Measurements from ENCODE around the gene TEF.

Gene TEF

GRCh38 chr22:41381329-41382097 lies at the start of gene TEF:
TEF (plus strand) TSS chr22:41381942; CDS start chr22:41382045, 103 bp downstream.
- Mint-ChIP-seq H3K9me3 (no peaks in the 10 kb centered on the region), H3K4me3 (peak within 1 kb of the TSS; percentile 91), H3K27ac (peak within 1 kb of the TSS; percentile 98), H3K36me3 (ENCODE audit: low read depth) (peaks cover 6% of the 10 kb centered on the region), H3K27me3 (peaks cover 7% of the 10 kb centered on the region), H3K4me1 (ENCODE audit: low read depth) (peaks cover 37% of the 10 kb centered on the region)
- intact Hi-C loops (cut with micrococcal nuclease) = loop anchor here (5.0 kb wide), 1 partner anchor 94 kb away; the partner anchor contains the start of gene RANGAP1

GRCh38 chr22:41332217-41332939 lies 49.4 kb upstream of the TEF start:
- no peak overlapping the region for H3K27ac Mint-ChIP-seq
- H3K4me1 Mint-ChIP-seq (ENCODE audit: low read depth) = peaks cover 11% of the 10 kb centered on the region
- intact Hi-C loops (cut with micrococcal nuclease) = no loop called here
- no peaks in the 10 kb centered on the region for H3K9me3 Mint-ChIP-seq
- H3K36me3 Mint-ChIP-seq (ENCODE audit: low read depth) = peaks cover 83% of the 10 kb centered on the region
- no peak overlapping the region for H3K4me3 Mint-ChIP-seq
- H3K27me3 Mint-ChIP-seq = no peaks in the 10 kb centered on the region

GRCh38 chr22:41333806-41334205 lies 47.9 kb upstream of the TEF start:
- H3K27ac Mint-ChIP-seq = no peak overlapping the region
- intact Hi-C loops (cut with micrococcal nuclease) = no loop called here
- peaks cover 79% of the 10 kb centered on the region for H3K36me3 Mint-ChIP-seq (ENCODE audit: low read depth)
- peaks cover 11% of the 10 kb centered on the region for H3K4me1 Mint-ChIP-seq (ENCODE audit: low read depth)
- no peaks in the 10 kb centered on the region for H3K27me3 Mint-ChIP-seq
- H3K9me3 Mint-ChIP-seq = no peaks in the 10 kb centered on the region
- no peak overlapping the region for H3K4me3 Mint-ChIP-seq

GRCh38 chr22:41334215-41334614 lies 47.5 kb upstream of the TEF start:
- no peaks in the 10 kb centered on the region for H3K9me3 Mint-ChIP-seq
- intact Hi-C loops (cut with micrococcal nuclease) = no loop called here
- no peak overlapping the region for H3K4me3 Mint-ChIP-seq

GRCh38 chr22:41334951-41335635 lies 46.6 kb upstream of the TEF start:
- intact Hi-C loops (cut with micrococcal nuclease) = no loop called here
- no peak overlapping the region for H3K4me3 Mint-ChIP-seq
- H3K36me3 Mint-ChIP-seq (ENCODE audit: low read depth) = peaks cover 79% of the 10 kb centered on the region
- no peaks in the 10 kb centered on the region for H3K27me3 Mint-ChIP-seq
- peak overlapping the region; percentile 26 for H3K27ac Mint-ChIP-seq
- H3K9me3 Mint-ChIP-seq = no peaks in the 10 kb centered on the region
- H3K4me1 Mint-ChIP-seq (ENCODE audit: low read depth) = peaks cover 11% of the 10 kb centered on the region

More at GRCh38 chr22:41334215-41334614, 47.5 kb upstream of the TEF start:
- Mint-ChIP-seq H3K27ac (no peak overlapping the region), H3K36me3 (ENCODE audit: low read depth) (peaks cover 79% of the 10 kb centered on the region), H3K4me1 (ENCODE audit: low read depth) (peaks cover 11% of the 10 kb centered on the region), H3K27me3 (no peaks in the 10 kb centered on the region)

GRCh38 chr22:41338614-41339212 lies 43.0 kb upstream of the TEF start:
- peaks cover 11% of the 10 kb centered on the region for H3K4me1 Mint-ChIP-seq (ENCODE audit: low read depth)
- no peak overlapping the region for H3K27ac Mint-ChIP-seq
- no peak overlapping the region for H3K4me3 Mint-ChIP-seq
- no peaks in the 10 kb centered on the region for H3K27me3 Mint-ChIP-seq
- peaks cover 84% of the 10 kb centered on the region for H3K36me3 Mint-ChIP-seq (ENCODE audit: low read depth)
- H3K9me3 Mint-ChIP-seq = no peaks in the 10 kb centered on the region
- intact Hi-C loops (cut with micrococcal nuclease) = no loop called here

- H3K4me3 Mint-ChIP-seq = no peak overlapping the region
- intact Hi-C loops (cut with micrococcal nuclease) = no loop called here
- peaks cover 8% of the 10 kb centered on the region for H3K4me1 Mint-ChIP-seq (ENCODE audit: low read depth)
- no peak overlapping the region for H3K27ac Mint-ChIP-seq
- H3K27me3 Mint-ChIP-seq = no peaks in the 10 kb centered on the region
- H3K9me3 Mint-ChIP-seq = no peaks in the 10 kb centered on the region
- peaks cover 84% of the 10 kb centered on the region for H3K36me3 Mint-ChIP-seq (ENCODE audit: low read depth)
Measured at GRCh38 chr22:41339823-41340222, 41.9 kb upstream of the TEF start.

- Mint-ChIP-seq H3K4me1 (ENCODE audit: low read depth) (peaks cover 2% of the 10 kb centered on the region), H3K36me3 (ENCODE audit: low read depth) (peaks cover 84% of the 10 kb centered on the region), H3K4me3 (no peak overlapping the region), H3K9me3 (no peaks in the 10 kb centered on the region), H3K27ac (no peak overlapping the region), H3K27me3 (no peaks in the 10 kb centered on the region)
- intact Hi-C loops (cut with micrococcal nuclease) = no loop called here
Measured at GRCh38 chr22:41340357-41340756, 41.4 kb upstream of the TEF start.

- Mint-ChIP-seq H3K36me3 (ENCODE audit: low read depth) (peaks cover 84% of the 10 kb centered on the region), H3K9me3 (no peaks in the 10 kb centered on the region), H3K4me3 (no peak overlapping the region), H3K4me1 (ENCODE audit: low read depth) (no peaks in the 10 kb centered on the region), H3K27me3 (no peaks in the 10 kb centered on the region), H3K27ac (no peak overlapping the region)
- intact Hi-C loops (cut with micrococcal nuclease) = no loop called here
Measured at GRCh38 chr22:41341012-41341411, 40.7 kb upstream of the TEF start.

GRCh38 chr22:41341990-41342389 lies 39.8 kb upstream of the TEF start:
- Mint-ChIP-seq H3K4me1 (ENCODE audit: low read depth) (no peaks in the 10 kb centered on the region), H3K36me3 (ENCODE audit: low read depth) (peaks cover 92% of the 10 kb centered on the region), H3K27me3 (no peaks in the 10 kb centered on the region), H3K27ac (no peak overlapping the region), H3K4me3 (no peak overlapping the region), H3K9me3 (no peaks in the 10 kb centered on the region)
- intact Hi-C loops (cut with micrococcal nuclease) = no loop called here

GRCh38 chr22:41343300-41343699 lies 38.4 kb upstream of the TEF start:
- no peak overlapping the region for H3K27ac Mint-ChIP-seq
- no peaks in the 10 kb centered on the region for H3K9me3 Mint-ChIP-seq
- intact Hi-C loops (cut with micrococcal nuclease) = no loop called here
- H3K36me3 Mint-ChIP-seq (ENCODE audit: low read depth) = peaks cover 100% of the 10 kb centered on the region
- no peaks in the 10 kb centered on the region for H3K27me3 Mint-ChIP-seq
- H3K4me3 Mint-ChIP-seq = no peak overlapping the region
- no peaks in the 10 kb centered on the region for H3K4me1 Mint-ChIP-seq (ENCODE audit: low read depth)

- intact Hi-C loops (cut with micrococcal nuclease) = no loop called here
- Mint-ChIP-seq H3K27ac (no peak overlapping the region), H3K4me3 (no peak overlapping the region), H3K36me3 (ENCODE audit: low read depth) (peaks cover 100% of the 10 kb centered on the region), H3K27me3 (no peaks in the 10 kb centered on the region), H3K4me1 (ENCODE audit: low read depth) (no peaks in the 10 kb centered on the region), H3K9me3 (no peaks in the 10 kb centered on the region)
Measured at GRCh38 chr22:41343717-41344116, 38.0 kb upstream of the TEF start.

GRCh38 chr22:41344189-41344788 lies 37.5 kb upstream of the TEF start:
- Mint-ChIP-seq H3K27ac (no peak overlapping the region), H3K4me3 (no peak overlapping the region), H3K4me1 (ENCODE audit: low read depth) (no peaks in the 10 kb centered on the region), H3K27me3 (no peaks in the 10 kb centered on the region), H3K36me3 (ENCODE audit: low read depth) (peaks cover 100% of the 10 kb centered on the region), H3K9me3 (no peaks in the 10 kb centered on the region)
- intact Hi-C loops (cut with micrococcal nuclease) = no loop called here

All from dendritic cell treated with granulocyte-macrophage colony-stimulating factor and Interleukin-4, amounts not matched to agents 40 ng/mL and 50 ng/mL, for 4 days (primary cell).